ENCODE results near the gene TSPAN9.

The TSPAN9 gene

DNA sequence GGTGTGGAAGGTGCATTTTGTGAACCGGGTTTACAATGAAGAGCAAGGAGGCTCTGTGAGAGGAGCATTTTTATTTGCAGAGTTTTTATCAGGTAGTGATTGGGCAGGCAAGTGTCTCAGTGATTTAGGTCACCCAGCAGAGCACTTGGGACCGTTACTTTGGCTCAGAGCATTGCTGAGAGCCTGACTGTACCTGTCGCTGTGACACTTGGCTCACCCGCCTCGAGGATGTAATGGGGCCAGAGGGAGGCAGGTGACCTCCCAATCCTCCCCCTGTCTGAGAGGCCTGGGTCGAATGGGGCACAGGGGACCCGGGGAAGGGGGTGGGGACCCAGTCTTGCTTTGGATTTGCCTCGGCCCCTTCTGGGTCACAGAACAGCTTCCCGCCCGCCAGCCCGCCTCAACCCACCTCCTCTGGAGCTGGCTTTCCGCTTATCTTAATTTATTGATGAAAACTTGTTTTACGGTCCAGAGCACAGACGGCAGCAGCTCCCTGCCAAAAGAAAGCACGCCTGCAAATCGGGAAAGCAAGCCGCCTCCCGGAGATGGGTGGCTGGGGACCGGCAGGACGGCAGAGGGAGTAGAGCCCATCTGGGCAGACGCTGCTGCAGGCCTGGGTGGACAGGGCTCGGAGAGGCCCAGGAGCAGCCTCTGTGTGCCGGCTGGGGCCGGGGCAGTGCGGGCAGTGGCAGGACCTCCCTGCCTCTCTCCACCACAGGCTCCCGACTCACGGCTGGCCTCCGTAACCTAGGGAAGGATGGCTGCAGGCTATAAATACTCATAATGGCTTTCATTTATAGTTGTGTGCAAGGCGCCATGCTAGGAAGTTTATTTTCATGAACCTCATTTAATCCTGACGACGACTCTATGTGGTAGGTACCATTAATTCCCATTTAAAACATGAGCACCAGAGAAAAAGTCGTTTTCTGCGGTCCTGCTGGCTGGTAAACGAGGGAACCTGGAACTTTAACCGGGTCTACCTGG is 187.1 kb downstream of the TSPAN9 start:
- no peaks in the 10 kb centered on the region for H3K27me3 Mint-ChIP-seq (ENCODE audit: low read depth)
- H3K4me1 Mint-ChIP-seq (ENCODE audit: low read depth): no peaks in the 10 kb centered on the region
- no peak overlapping the region for H3K27ac Mint-ChIP-seq
- H3K36me3 Mint-ChIP-seq (ENCODE audit: low read depth): no peaks in the 10 kb centered on the region
- DNase-seq (ENCODE audit: low spot score): no peak
- no peaks in the 10 kb centered on the region for H3K9me3 Mint-ChIP-seq
- no peak overlapping the region for H3K4me3 Mint-ChIP-seq

DNA sequence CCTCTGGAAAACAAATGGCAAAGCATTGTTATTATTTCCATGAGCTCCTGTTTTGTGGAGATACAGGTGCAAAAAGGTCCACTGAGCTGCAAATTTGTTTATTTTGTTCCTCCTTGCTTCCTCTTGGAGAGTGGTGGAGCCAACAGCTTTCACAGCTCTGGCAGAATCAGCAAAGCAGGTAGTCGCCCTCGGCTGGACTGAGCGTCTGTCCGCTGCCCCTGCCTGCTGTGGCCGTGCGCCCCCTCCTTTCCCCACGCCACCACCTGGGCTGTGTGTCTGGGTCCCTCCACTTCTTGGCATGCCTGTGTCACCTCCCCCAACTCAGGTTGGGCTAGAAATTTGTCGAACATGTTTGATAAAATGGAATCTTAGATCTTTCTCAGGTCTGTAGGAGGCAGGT is 188.2 kb downstream of the TSPAN9 start:
- Mint-ChIP-seq H3K4me3 (no peak overlapping the region), H3K9me3 (no peaks in the 10 kb centered on the region), H3K4me1 (ENCODE audit: low read depth) (no peaks in the 10 kb centered on the region), H3K36me3 (ENCODE audit: low read depth) (no peaks in the 10 kb centered on the region), H3K27ac (no peak overlapping the region), H3K27me3 (ENCODE audit: low read depth) (no peaks in the 10 kb centered on the region)
- no peak for DNase-seq (ENCODE audit: low spot score)

DNA sequence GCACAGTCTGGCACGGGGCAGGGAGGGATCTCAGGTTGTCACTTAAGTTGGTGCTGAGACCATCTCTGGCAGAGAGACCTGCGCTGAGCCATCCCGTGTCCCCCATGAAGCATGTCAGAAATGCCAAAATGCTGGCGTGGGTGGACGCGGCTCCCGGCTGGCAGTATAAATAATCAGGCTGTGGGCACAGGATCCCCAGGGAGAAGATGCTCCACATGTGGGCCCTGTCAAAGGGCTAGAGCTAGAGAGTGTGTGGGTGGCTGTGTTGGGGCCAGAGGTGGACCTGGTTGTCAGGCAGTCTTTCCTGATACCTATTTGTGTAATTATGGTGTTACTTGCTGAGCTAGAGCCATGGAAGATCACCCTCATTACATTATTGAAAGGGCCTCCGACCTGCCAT is 189.5 kb downstream of the TSPAN9 start:
- Mint-ChIP-seq H3K4me1 (ENCODE audit: low read depth) (no peaks in the 10 kb centered on the region), H3K4me3 (no peak overlapping the region), H3K36me3 (ENCODE audit: low read depth) (no peaks in the 10 kb centered on the region), H3K27ac (no peak overlapping the region), H3K27me3 (ENCODE audit: low read depth) (no peaks in the 10 kb centered on the region), H3K9me3 (no peaks in the 10 kb centered on the region)
- DNase-seq (ENCODE audit: low spot score): no peak

DNA sequence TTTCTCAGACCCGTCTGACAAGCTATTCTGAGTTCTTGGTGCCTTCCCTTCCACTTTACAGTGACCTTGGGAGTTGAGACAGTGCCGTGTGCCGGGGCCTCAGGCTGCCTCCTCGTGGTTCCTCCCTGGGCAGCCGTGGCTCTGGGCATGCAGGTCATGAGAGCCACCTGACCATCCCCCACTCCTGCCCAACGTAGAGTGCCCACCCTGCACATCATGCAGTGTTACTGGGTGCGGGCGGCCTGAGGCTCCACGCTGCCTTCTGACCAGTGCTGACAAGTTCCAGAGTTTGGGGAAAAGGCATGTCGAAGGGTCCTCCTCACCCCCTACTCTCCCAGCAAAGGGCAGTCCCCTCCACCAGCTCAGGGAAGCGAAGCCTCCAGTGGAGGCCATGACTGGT is 190.5 kb downstream of the TSPAN9 start:
- Mint-ChIP-seq H3K4me1 (ENCODE audit: low read depth) (no peaks in the 10 kb centered on the region), H3K9me3 (no peaks in the 10 kb centered on the region), H3K27ac (no peak overlapping the region), H3K4me3 (no peak overlapping the region), H3K27me3 (ENCODE audit: low read depth) (peaks cover 3% of the 10 kb centered on the region), H3K36me3 (ENCODE audit: low read depth) (no peaks in the 10 kb centered on the region)
- DNase-seq (ENCODE audit: low spot score): no peak

DNA sequence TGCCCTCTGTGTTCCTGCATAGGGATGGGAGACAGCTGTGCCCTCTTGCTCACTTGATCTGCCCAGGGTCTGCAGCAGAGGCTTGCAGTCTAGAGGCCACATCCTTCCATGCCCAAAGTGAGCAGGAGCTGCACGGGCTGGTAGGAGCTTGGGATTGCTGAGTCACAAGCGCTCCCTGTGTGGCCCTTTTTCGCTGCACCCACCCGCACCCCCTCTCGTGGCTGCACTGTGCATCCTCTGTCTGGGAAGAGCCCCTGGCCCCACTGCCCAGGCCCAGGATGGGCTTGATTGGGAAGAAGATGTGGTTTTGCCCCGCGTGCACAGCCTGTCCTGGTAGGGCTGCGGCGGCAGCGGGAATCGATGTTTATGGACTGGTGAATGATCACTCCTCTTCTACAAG is 192.4 kb downstream of the TSPAN9 start:
- no peaks in the 10 kb centered on the region for H3K36me3 Mint-ChIP-seq (ENCODE audit: low read depth)
- no peak overlapping the region for H3K27ac Mint-ChIP-seq
- no peaks in the 10 kb centered on the region for H3K4me1 Mint-ChIP-seq (ENCODE audit: low read depth)
- no peak overlapping the region for H3K4me3 Mint-ChIP-seq
- DNase-seq (ENCODE audit: low spot score): no peak
- no peaks in the 10 kb centered on the region for H3K9me3 Mint-ChIP-seq
- peaks cover 3% of the 10 kb centered on the region for H3K27me3 Mint-ChIP-seq (ENCODE audit: low read depth)

DNA sequence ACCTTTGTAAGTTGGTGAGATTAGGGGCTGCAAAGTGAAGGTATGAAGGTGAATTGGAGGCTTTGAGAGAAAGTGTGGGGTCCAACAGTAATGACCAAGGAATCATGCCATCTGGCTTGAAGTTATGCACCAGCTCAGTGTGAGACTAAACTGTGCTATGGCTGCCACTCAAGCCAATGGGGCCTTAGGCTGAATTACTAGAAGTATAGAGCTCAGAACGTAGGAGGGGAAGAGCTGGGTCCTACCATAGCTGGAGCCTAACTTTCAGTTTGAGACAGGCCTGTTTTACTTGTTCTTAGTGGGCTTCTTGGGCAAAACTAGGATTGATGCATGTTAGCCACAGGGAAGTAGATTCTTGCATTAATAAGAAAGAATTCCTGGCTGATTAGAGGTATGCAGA is 194.0 kb downstream of the TSPAN9 start:
- no peak for DNase-seq (ENCODE audit: low spot score)
- Mint-ChIP-seq H3K4me1 (ENCODE audit: low read depth) (no peaks in the 10 kb centered on the region), H3K36me3 (ENCODE audit: low read depth) (no peaks in the 10 kb centered on the region), H3K9me3 (no peaks in the 10 kb centered on the region), H3K27me3 (ENCODE audit: low read depth) (peaks cover 3% of the 10 kb centered on the region), H3K27ac (no peak overlapping the region), H3K4me3 (no peak overlapping the region)

DNA sequence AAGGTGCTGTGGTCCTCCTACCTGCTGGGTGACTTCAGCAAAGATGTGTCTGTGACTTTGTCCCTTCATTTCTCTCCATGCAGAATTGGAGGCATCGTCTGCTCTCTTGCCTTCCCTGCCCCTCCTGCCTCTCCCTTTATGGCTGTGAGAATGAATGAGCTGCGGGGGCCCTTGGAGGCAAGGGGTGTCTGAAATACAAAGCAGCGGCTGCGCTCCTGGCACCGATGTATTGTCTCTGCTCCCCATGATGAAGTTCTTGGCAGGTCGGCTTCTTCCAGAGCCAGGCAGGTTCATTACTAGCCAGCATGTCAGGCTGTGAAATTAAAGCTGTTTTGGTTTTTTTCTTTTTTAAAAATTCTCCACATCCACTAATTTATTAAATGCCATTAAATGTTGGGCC is 194.5 kb downstream of the TSPAN9 start:
- Mint-ChIP-seq H3K27ac (no peak overlapping the region), H3K36me3 (ENCODE audit: low read depth) (no peaks in the 10 kb centered on the region), H3K9me3 (no peaks in the 10 kb centered on the region), H3K27me3 (ENCODE audit: low read depth) (peaks cover 3% of the 10 kb centered on the region), H3K4me3 (no peak overlapping the region), H3K4me1 (ENCODE audit: low read depth) (no peaks in the 10 kb centered on the region)
- DNase-seq (ENCODE audit: low spot score): no peak

DNA sequence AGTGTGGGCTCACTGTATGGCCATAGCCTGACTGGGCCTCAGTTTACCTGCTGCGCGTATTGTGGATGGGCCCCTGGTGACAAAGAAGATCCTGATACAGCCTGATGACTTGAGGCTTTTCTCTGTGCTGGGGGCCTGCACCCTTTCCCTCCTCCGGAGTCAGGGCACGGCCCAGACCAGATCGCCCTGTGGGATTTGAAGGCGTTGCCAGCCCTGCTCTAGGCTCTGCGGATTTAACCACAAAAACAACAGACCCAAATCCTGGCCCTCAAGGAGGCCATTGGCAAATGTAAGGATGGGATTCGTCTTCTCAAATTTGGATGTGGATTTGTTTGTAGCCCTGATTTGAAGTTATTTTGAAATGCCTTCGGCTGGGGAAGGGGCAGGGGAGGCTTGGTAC is 195.8 kb downstream of the TSPAN9 start:
- peaks cover 3% of the 10 kb centered on the region for H3K27me3 Mint-ChIP-seq (ENCODE audit: low read depth)
- H3K27ac Mint-ChIP-seq: no peak overlapping the region

DNA sequence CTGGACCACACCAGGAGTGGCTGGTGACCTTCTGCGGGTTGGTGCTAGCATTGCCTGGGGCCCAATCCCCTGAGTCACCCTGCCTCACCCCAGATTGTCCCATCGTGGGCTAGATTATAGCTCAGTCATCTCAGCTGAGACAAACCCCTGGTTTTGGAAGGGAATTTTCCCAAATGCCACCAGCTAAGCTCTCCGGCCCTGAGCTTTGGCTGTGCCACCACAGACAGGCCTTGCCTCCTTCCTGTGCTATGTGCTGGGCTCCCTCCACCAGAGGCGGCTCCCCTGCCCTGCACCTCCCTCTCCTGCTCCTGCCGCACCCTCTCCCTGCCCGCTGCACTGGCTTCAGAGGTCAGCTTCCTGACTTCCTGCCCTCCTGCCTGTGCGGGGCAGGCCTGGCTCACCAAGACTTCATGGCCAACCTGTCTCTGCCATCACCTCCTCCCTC is 196.3 kb downstream of the TSPAN9 start:
- Mint-ChIP-seq H3K9me3 (no peaks in the 10 kb centered on the region), H3K4me1 (ENCODE audit: low read depth) (no peaks in the 10 kb centered on the region), H3K4me3 (no peak overlapping the region), H3K27ac (no peak overlapping the region), H3K27me3 (ENCODE audit: low read depth) (peaks cover 3% of the 10 kb centered on the region), H3K36me3 (ENCODE audit: low read depth) (no peaks in the 10 kb centered on the region)
- no peak for DNase-seq (ENCODE audit: low spot score)

More for the DNA sequence above, 195.8 kb downstream of the TSPAN9 start:
- Mint-ChIP-seq H3K9me3 (no peaks in the 10 kb centered on the region), H3K4me1 (ENCODE audit: low read depth) (no peaks in the 10 kb centered on the region), H3K36me3 (ENCODE audit: low read depth) (no peaks in the 10 kb centered on the region), H3K4me3 (no peak overlapping the region)
- no peak for DNase-seq (ENCODE audit: low spot score)

DNA sequence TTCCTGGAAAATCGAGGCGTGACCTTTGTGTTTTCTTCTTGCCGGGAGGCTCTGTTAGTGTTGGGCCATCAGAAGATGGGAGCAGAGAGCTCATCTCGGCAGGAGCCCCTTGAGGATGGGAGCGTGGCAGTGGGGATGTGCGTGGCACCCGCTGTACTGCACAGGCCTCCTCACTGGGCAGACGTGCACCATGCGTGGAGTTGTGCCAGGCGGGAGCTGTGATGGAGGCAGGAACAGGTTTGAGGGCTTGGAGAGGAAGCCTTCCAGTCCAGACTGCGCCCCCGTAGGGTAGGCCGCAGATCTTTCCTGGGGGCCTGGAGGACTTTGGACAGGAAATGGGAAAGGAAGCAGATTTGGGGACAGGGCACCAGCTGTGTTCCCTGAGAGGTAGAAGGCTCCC is 197.5 kb downstream of the TSPAN9 start:
- H3K4me1 Mint-ChIP-seq (ENCODE audit: low read depth): no peaks in the 10 kb centered on the region
- H3K27ac Mint-ChIP-seq: no peak overlapping the region
- no peaks in the 10 kb centered on the region for H3K36me3 Mint-ChIP-seq (ENCODE audit: low read depth)
- no peak for DNase-seq (ENCODE audit: low spot score)
- H3K9me3 Mint-ChIP-seq: no peaks in the 10 kb centered on the region
- no peak overlapping the region for H3K4me3 Mint-ChIP-seq
- H3K27me3 Mint-ChIP-seq (ENCODE audit: low read depth): peaks cover 3% of the 10 kb centered on the region

DNA sequence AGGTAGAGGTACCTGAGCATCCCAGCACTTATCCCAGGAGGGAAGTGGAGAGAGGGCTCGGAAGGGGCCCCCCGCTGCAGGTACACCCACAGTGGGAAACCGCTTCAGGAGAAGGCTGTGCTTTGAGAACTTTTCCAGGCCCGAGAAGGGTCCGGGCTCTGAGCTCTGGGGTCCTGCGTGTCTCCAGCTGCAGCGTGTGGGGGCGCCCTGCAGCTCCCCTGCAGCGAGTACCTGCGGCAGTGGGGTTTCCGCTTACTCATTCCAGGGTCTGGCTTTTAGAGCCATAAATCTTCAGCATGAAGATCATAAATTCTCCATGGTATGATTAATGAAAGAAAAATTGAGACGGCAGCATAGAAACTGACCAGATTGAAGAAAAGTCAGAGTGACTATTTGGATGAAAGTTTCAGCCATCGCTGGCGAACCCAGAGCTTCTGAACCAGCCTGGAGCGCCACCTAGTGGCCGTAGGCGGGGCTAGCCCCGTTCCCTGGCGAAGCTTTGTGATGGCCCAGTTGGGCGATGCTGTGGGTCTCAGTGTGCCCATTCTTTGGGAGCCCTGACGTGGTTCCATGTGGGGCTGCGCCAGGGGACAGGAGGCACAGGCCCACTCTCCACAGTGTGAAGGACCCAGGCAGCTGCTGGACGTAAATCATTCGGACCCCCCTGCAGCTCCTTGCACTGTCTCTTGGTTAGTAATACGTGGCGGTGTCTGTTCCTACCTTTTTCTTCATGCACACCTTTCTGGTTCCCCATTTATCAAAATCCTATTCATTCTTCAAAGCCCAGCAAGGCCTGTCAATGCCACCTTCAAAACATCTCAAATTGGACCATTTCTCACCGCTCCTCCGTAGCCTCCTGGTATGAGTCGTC is 198.2 kb downstream of the TSPAN9 start:
- peak; percentile 45 for DNase-seq (ENCODE audit: low spot score)
- Mint-ChIP-seq H3K36me3 (ENCODE audit: low read depth) (no peaks in the 10 kb centered on the region), H3K27ac (no peak overlapping the region), H3K4me1 (ENCODE audit: low read depth) (no peaks in the 10 kb centered on the region), H3K4me3 (no peak overlapping the region), H3K27me3 (ENCODE audit: low read depth) (peaks cover 3% of the 10 kb centered on the region), H3K9me3 (no peaks in the 10 kb centered on the region)

DNA sequence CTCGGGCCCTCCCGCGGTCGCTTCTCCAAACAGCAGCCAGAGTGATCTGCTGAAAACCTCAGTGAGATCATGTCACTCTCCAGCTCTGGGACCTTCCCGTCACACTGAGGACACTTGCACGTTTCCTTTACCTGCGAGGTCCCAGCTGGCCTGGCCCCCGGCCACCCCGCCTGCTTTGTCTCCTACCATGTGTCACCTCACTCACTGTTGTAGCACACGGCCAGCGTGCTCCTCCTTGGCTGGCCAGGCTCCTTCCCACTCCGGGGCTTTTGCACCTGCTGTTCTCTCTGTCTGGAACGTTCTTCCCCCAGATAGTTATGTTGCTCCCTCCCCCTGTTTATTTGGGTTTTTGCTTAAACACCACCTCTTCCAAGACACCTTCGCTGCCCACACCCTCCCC is 199.0 kb downstream of the TSPAN9 start:
- no peak overlapping the region for H3K4me3 Mint-ChIP-seq
- H3K27me3 Mint-ChIP-seq (ENCODE audit: low read depth): peaks cover 3% of the 10 kb centered on the region
- H3K4me1 Mint-ChIP-seq (ENCODE audit: low read depth): no peaks in the 10 kb centered on the region
- no peak overlapping the region for H3K27ac Mint-ChIP-seq
- no peak for DNase-seq (ENCODE audit: low spot score)
- H3K36me3 Mint-ChIP-seq (ENCODE audit: low read depth): no peaks in the 10 kb centered on the region
- no peaks in the 10 kb centered on the region for H3K9me3 Mint-ChIP-seq

DNA sequence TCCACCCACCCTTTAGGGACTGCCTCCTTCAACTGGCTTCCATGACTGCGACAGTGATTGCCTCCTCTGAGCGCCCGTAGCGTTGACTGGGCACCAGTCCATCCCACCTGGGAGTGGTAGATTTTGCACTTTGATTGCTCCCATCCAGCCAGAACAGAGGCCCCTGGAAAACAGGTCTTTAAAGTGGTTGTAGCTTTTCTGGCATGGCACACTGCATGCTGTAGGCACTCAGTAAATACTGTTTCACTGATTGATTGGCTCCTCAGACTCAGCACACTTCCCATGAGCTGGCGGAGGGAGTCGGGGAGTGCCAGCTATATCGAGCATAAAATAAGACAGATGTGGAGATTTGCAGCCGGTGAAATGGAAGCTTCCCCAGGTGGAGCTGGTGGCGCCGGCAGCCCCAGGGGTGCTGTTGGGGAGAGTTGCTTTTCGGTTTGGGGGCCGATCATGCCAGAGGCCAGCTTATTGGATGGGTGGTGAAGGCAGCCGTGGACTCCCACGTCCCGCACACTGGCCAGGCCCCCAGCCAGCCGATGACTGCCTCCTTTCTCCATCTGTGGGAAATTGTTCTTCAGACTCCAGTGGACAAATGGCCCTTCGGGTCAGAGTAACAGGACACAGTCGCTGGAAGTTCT is 200.2 kb downstream of the TSPAN9 start:
- Mint-ChIP-seq H3K27me3 (ENCODE audit: low read depth) (no peaks in the 10 kb centered on the region), H3K36me3 (ENCODE audit: low read depth) (no peaks in the 10 kb centered on the region), H3K27ac (no peak overlapping the region), H3K4me3 (no peak overlapping the region), H3K9me3 (no peaks in the 10 kb centered on the region), H3K4me1 (ENCODE audit: low read depth) (no peaks in the 10 kb centered on the region)
- no peak for DNase-seq (ENCODE audit: low spot score)
